RWPE1 (cell line): ENCODE data around the gene MAPK4.

Experiments used
- CTCF ChIA-PET: fragments of 350-600 bp; sonication (Branson Sonifier 250); formaldehyde crosslinking; extraction: SDS; loops from one replicate; lab custom pipeline; 2021; lab: Yijun Ruan, JAX
- POLR2A ChIA-PET: fragments of 400-600 bp; formaldehyde crosslinking; extraction: SDS; loops from one replicate; lab custom pipeline; 2020; ENCODE audit warnings: antibody characterized with exemption; ENCODE audit not compliant: low non-redundant PET; lab: Yijun Ruan, JAX
- DNase-seq: peaks from one replicate; pipeline ENCODE4 v3.0.0; 2012; ENCODE audit warnings: low spot score
- H3K27ac ChIP-seq: fragments of 450-650 bp; 2 replicates; pipeline ENCODE4 v1.5.1; 2017
- TF ChIP-seq, protein P1 (sequence below): fragments of 450-650 bp; conservative IDR thresholded peaks from 2 replicates; pipeline ENCODE4 v1.5.1; 2017; ENCODE audit warnings: low read depth, mild to moderate bottlenecking

MAPK4 gene

DNA sequence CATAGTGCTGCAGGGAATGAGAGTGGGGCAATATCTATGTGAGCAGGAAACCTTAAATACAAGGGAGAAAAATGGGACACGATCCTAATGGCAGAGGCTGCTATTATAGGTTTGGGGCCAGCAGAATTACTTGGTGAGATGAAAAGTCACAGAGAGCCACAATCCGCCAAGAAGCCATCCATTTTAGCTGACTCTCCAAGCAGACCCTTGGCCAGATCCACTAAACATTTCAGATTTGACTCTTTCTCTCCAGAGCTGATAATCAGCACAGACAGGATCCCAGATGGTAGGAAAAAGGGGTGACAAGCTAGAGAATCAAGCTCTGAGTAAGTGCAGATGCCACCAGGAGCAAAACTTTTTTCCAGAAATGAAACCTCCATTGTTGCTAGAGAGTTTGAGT, 61.5 kb downstream of the MAPK4 start:
- H3K27ac ChIP-seq = no peak overlapping the region
- TF ChIP-seq, protein P1, sequence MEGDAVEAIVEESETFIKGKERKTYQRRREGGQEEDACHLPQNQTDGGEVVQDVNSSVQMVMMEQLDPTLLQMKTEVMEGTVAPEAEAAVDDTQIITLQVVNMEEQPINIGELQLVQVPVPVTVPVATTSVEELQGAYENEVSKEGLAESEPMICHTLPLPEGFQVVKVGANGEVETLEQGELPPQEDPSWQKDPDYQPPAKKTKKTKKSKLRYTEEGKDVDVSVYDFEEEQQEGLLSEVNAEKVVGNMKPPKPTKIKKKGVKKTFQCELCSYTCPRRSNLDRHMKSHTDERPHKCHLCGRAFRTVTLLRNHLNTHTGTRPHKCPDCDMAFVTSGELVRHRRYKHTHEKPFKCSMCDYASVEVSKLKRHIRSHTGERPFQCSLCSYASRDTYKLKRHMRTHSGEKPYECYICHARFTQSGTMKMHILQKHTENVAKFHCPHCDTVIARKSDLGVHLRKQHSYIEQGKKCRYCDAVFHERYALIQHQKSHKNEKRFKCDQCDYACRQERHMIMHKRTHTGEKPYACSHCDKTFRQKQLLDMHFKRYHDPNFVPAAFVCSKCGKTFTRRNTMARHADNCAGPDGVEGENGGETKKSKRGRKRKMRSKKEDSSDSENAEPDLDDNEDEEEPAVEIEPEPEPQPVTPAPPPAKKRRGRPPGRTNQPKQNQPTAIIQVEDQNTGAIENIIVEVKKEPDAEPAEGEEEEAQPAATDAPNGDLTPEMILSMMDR = no peak
- POLR2A ChIA-PET = no interaction called here
- no peak for DNase-seq
- CTCF ChIA-PET = no interaction called here

DNA sequence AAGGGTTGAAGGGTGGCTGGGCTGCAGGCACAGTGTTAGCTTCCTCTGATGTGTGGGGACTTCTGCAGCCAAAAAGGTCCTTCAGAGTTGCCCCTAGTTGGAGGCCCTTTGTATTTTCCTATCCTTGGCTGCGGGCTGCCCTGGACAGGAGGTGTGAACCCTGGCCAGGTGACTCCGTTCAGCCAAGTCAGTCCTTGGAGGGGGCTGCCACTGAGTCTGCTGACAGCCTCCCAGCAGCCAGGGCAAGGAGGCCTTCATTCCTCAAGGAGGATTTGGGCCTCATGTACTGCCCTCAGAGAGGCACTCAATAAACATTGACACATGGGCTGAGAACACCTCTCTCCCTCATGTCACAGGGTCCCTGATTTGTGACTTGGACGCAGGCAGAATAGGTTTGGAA, 62.4 kb downstream of the MAPK4 start:
- H3K27ac ChIP-seq = no peak overlapping the region
- TF ChIP-seq, protein P1 = no peak
- ChIA-PET POLR2A (no interaction called here), CTCF (no interaction called here)
- no peak for DNase-seq

DNA sequence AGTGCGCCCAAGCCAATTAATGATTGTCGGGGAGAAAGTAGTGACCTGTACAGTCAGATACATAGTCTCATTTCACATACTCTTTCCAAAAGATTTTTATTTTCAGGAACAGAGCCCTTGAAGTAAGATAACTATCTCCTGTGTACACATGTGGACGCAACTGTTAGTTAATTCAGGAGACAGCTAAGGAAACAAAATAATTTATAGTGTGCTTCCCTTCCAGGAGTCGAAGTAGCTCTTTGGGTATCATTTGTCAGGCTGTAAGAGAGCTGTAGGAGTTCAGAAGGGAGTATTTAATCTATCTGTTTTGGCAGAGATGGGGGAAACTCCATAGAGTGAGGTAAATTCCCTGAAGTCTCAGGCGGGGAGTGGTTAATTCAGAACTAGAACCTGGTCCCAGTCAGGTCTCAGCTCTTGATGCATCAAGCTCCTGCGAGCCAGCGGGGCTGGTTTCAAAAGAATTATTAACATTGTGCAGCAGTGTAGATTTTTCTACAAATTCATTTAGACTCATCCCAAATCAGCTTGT, 63.0 kb downstream of the MAPK4 start:
- TF ChIP-seq, protein P1 = no peak
- no peak overlapping the region for H3K27ac ChIP-seq
- ChIA-PET CTCF (interaction anchor here (0.6 kb wide), 1 partner anchor 22 kb away, joined by 3 read pairs; no protein-coding TSS in a partner anchor), POLR2A (no interaction called here)
- DNase-seq = no peak

DNA sequence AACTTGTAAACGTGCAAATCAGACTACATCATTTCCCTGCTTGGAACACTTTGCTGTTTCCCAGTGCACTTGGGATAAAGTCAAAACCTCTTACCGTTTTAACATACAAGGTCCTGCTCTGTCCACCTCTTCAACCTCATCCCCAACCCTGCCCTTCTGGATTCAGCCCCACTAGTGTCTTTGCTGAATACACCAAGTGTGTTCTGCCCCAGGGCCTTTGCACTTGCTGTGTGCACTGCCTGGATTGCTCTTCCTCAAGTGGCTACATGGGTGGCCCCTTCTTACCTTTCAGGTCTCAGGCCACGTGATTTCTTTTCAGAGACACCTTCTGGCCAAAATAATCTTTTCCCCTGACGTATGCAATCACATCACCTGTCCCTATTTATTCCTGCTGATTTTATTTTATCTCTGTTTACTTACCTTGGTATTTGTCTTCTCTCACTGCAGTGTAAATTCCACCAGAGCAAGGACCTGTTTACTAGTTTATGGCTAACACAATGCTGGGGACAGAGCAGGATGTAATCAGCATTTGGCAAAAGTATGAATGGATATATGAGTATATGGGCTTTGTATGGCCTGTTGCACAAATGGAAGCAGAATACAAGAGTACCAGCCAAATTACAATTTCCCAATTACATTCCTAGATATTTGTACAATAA, 63.9 kb downstream of the MAPK4 start:
- TF ChIP-seq, protein P1 = no peak
- DNase-seq = no peak
- no peak overlapping the region for H3K27ac ChIP-seq
- ChIA-PET CTCF (no interaction called here), POLR2A (no interaction called here)

DNA sequence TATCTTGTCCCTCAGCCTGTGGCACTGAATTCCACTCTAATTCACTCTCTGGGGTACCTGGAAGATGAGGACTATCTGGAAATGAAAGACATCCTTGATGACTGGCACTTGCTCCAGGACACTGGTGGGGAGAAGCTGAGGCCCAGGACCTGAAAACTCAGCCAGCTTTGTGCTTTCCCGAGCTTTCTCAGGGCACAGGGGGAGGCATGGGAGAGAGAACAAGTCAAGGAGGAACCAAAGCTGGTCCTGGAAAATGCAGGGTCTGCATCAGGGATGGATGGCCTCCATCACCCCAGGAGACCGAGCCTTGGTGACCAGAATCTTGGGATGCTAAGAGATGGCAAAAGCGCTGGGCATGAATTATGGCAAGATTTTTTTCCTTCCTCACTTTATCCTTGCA, 65.1 kb downstream of the MAPK4 start:
- no peak overlapping the region for H3K27ac ChIP-seq
- CTCF ChIA-PET = no interaction called here
- DNase-seq = no peak

DNA sequence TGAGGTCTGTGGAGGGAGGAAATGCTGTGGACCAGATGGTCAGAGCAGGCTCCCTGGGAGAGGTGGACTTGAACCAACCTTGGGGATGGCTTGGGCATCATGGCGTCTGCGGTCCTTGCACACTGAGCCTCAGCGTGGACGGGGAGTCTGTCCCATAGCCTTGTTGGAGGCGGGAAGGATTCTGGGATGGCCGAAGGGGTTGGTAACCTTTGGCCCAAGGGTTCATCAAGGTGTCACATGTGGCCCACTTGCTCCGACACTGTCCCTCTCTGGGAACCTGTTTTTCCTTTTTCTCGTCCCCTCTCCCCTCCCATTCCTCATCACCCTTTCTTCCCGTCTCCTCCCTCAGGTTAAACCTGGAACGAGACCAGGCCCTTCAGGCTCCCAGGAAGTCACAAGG, 66.4 kb downstream of the MAPK4 start:
- ChIA-PET POLR2A (no interaction called here), CTCF (no interaction called here)
- H3K27ac ChIP-seq = no peak overlapping the region
- no peak for DNase-seq
- TF ChIP-seq, protein P1 = no peak

More for the DNA sequence above, 65.1 kb downstream of the MAPK4 start:
- TF ChIP-seq, protein P1 = no peak
- POLR2A ChIA-PET = no interaction called here
